GM19397 (cell line): ENCODE results near the gene HUNK.
"Not testable (repeated sequence)": the region's sequence is repeated elsewhere in the genome, so short reads cannot be mapped to it uniquely, and the experiment has no call there.

Experiments used
- ATAC-seq: cut with Tn5 transposase; IDR thresholded peaks from one replicate; pipeline ENCODE4 v1.9.1; 2021; ENCODE audit warnings: mild to moderate bottlenecking, moderate library complexity; ENCODE audit not compliant: unreplicated experiment

HUNK gene

GRCh38 chr21:31870472-31871193, 2.2 kb upstream of the HUNK start:
- no peak for ATAC-seq

GRCh38 chr21:31871371-31871770, 1.4 kb upstream of the HUNK start:
- ATAC-seq = not testable (repeated sequence)

- no peak for ATAC-seq
Observed at GRCh38 chr21:31872072-31872451, 758 bp upstream of the HUNK start.

- ATAC-seq = no peak
Observed at GRCh38 chr21:31873275-31873695, 465 bp downstream of the HUNK start.

- no peak for ATAC-seq
Observed at GRCh38 chr21:31873696-31874599, 1.1 kb downstream of the HUNK start.

GRCh38 chr21:31874812-31875212, 2.0 kb downstream of the HUNK start:
- ATAC-seq = no peak

- ATAC-seq = no peak
Observed at GRCh38 chr21:31875496-31876015, 2.7 kb downstream of the HUNK start.

GRCh38 chr21:31877463-31877957, 4.7 kb downstream of the HUNK start:
- ATAC-seq = no peak

GRCh38 chr21:31878831-31879230, 6.0 kb downstream of the HUNK start:
- no peak for ATAC-seq

GRCh38 chr21:31879241-31879650, 6.4 kb downstream of the HUNK start:
- no peak for ATAC-seq

- no peak for ATAC-seq
Observed at GRCh38 chr21:31879911-31880310, 7.1 kb downstream of the HUNK start.

- no peak for ATAC-seq
Observed at GRCh38 chr21:31880816-31881215, 8.0 kb downstream of the HUNK start.

- no peak for ATAC-seq
Observed at GRCh38 chr21:31882711-31883110, 9.9 kb downstream of the HUNK start.

GRCh38 chr21:31885146-31885545, 12.3 kb downstream of the HUNK start:
- no peak for ATAC-seq

- ATAC-seq = no peak
Observed at GRCh38 chr21:31886915-31887314, 14.1 kb downstream of the HUNK start.

GRCh38 chr21:31887391-31887841, 14.6 kb downstream of the HUNK start:
- no peak for ATAC-seq

- ATAC-seq = no peak
Observed at GRCh38 chr21:31888936-31889371, 16.1 kb downstream of the HUNK start.

- ATAC-seq = no peak
Observed at GRCh38 chr21:31889460-31889859, 16.6 kb downstream of the HUNK start.

- ATAC-seq = no peak
Observed at GRCh38 chr21:31892686-31893085, 19.9 kb downstream of the HUNK start.

- no peak for ATAC-seq
Observed at GRCh38 chr21:31893851-31894415, 21.1 kb downstream of the HUNK start.

GRCh38 chr21:31894457-31894856, 21.6 kb downstream of the HUNK start:
- no peak for ATAC-seq
